Prostate gland (tissue), 2 donors: ENCODE results near the gene RAMACL.

Source experiments
- POLR2A ChIP-seq: fragments of 450-650 bp; IDR thresholded peaks from one replicate; pipeline ENCODE4 v1.6.1; 2016; ENCODE audit warnings: antibody characterized with exemption, mild to moderate bottlenecking
- POLR2AphosphoS5 ChIP-seq: sonication (generic); formaldehyde crosslinking; IDR thresholded peaks from one replicate; pipeline ENCODE4 v1.6.1; 2017; ENCODE audit warnings: antibody characterized with exemption
- TF ChIP-seq, protein P1 (sequence below), 4 experiments: fragments of 200-600 bp in 2 of 4; fragments of 450-650 bp in 2 of 4; sonication (generic) in 2 of 4; IDR thresholded peaks; 1 replicate in 3 of 4; 2 replicates in 1 of 4; pipeline ENCODE4 v1.5.1; 2016 to 2019; ENCODE audit warnings: antibody characterized with exemption in 4 of 4, mild to moderate bottlenecking in 2 of 4, moderate library complexity in 2 of 4

- TF ChIP-seq POLR2A (no peak), POLR2AphosphoS5 (no peak)
- TF ChIP-seq, protein P1, sequence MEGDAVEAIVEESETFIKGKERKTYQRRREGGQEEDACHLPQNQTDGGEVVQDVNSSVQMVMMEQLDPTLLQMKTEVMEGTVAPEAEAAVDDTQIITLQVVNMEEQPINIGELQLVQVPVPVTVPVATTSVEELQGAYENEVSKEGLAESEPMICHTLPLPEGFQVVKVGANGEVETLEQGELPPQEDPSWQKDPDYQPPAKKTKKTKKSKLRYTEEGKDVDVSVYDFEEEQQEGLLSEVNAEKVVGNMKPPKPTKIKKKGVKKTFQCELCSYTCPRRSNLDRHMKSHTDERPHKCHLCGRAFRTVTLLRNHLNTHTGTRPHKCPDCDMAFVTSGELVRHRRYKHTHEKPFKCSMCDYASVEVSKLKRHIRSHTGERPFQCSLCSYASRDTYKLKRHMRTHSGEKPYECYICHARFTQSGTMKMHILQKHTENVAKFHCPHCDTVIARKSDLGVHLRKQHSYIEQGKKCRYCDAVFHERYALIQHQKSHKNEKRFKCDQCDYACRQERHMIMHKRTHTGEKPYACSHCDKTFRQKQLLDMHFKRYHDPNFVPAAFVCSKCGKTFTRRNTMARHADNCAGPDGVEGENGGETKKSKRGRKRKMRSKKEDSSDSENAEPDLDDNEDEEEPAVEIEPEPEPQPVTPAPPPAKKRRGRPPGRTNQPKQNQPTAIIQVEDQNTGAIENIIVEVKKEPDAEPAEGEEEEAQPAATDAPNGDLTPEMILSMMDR (IDR thresholded peaks at IDR 0.05) = no peak
These were observed 31.8 kb upstream of the RAMACL start for GRCh38 chr6:166618251-166618650.
